K562 (cell line): Measurements from ENCODE around the gene BCAS3. TPM values are rescaled to one million over a fixed set of nuclear protein-coding genes. Genes with fewer than 3 reads are reported as not detected.

Source experiments
- ATAC-seq: fragments of 200-7000 bp; cut with Tn5 transposase; 3 replicates; pipeline ENCODE4 v1.9.1; 2020; ENCODE audit warnings: moderate library complexity
- BruUV-seq: library from RNA; stranded (reverse); fragments of 400-500 nt; replicated peaks from 2 replicates; lab custom pipeline; 2021; lab: Mats Ljungman, UMichigan
- CTCF ChIA-PET: fragments of 300-600 bp; formaldehyde crosslinking; extraction: SDS; loops from one replicate; lab custom pipeline; 2021; ENCODE audit warnings: low intra/inter-chr PET ratio; lab: Yijun Ruan, JAX
- POLR2A ChIA-PET: fragments of 300-600, 350-650 bp; sonication (Branson Sonifier 250); formaldehyde crosslinking; extraction: SDS; loops from one replicate; lab custom pipeline; 2021; ENCODE audit warnings: antibody characterized with exemption, inconsistent platforms; lab: Yijun Ruan, JAX
- DNase-seq, 4 experiments: peaks; one replicate each; pipeline versions ENCODE4 v3.0.0 to v3.0.0-alpha.2; 2011 to 2018; ENCODE audit warnings: low spot score in 3 of 4, mixed read lengths in 3 of 4; ENCODE audit errors: extremely low read depth in 1 of 4
- FAIRE-seq: peaks from 2 replicates; lab custom pipeline; 2011; peaks lifted over from hg19 to GRCh38; lab: Jason Lieb, UNC
- H2AFZ ChIP-seq: 2 replicates; pipeline ENCODE4 v1.6.0; 2011; ENCODE audit warnings: low read depth, low read length, control low read depth, inconsistent platforms
- H3K27ac ChIP-seq: fragments of 200-600 bp; 3 replicates; pipeline ENCODE4 v1.8.0; 2011; ENCODE audit warnings: low read depth, mild to moderate bottlenecking, control low read depth, inconsistent platforms, low read length, moderate library complexity, mixed read lengths; ENCODE audit errors: extremely low read depth
- H3K27me3 ChIP-seq, 2 experiments: fragments of 300-600 bp in 1 of 2; 2 replicates in 1 of 2; 3 replicates in 1 of 2; pipeline versions ENCODE4 v1.6.0 to v1.8.0; 2011; ENCODE audit warnings: inconsistent platforms in 2 of 2, low read length in 2 of 2, mild to moderate bottlenecking in 1 of 2, mixed read lengths in 1 of 2, moderate library complexity in 1 of 2; ENCODE audit not compliant: control insufficient read depth in 2 of 2, insufficient read depth in 2 of 2
- H3K36me3 ChIP-seq: fragments of 300-600 bp; 3 replicates; pipeline ENCODE4 v1.8.0; 2011; ENCODE audit warnings: mild to moderate bottlenecking, low read length, inconsistent platforms; ENCODE audit not compliant: control insufficient read depth, insufficient read depth
- H3K4me1 ChIP-seq, 2 experiments: fragments of 200-600 bp in 1 of 2; replicated peaks in 1 of 2; 2 replicates in 1 of 2; 3 replicates in 1 of 2; pipeline versions ENCODE4 v1.5.1 to v1.8.0; 2011; ENCODE audit warnings: inconsistent platforms in 2 of 2, low read length in 2 of 2, mild to moderate bottlenecking in 1 of 2, mixed read lengths in 1 of 2, moderate library complexity in 1 of 2; ENCODE audit not compliant: control insufficient read depth in 2 of 2, insufficient read depth in 2 of 2
- H3K4me2 ChIP-seq: 2 replicates; pipeline ENCODE4 v1.6.1; 2011; ENCODE audit warnings: low read length, control low read depth, inconsistent platforms, mixed read lengths; ENCODE audit not compliant: insufficient read depth
- H3K4me3 ChIP-seq: fragments of 200-600 bp; sonication (generic), shearing (Covaris generic); 2 replicates; pipeline ENCODE4 v1.5.1; 2016; ENCODE audit warnings: control low read depth, inconsistent platforms
- H3K79me2 ChIP-seq: fragments of 200-600 bp; 3 replicates; pipeline ENCODE4 v1.8.0; 2011; ENCODE audit warnings: low read length, inconsistent platforms; ENCODE audit not compliant: control insufficient read depth, insufficient read depth
- H3K9ac ChIP-seq, 2 experiments: 2 replicates each; pipeline versions ENCODE4 v1.6.0 to v1.6.1; 2011; ENCODE audit warnings: low read depth in 2 of 2, low read length in 2 of 2, control low read depth in 1 of 2, inconsistent platforms in 1 of 2, mild to moderate bottlenecking in 1 of 2, mixed read lengths in 1 of 2; ENCODE audit not compliant: insufficient read depth in 1 of 2
- H3K9me1 ChIP-seq: one replicate; pipeline ENCODE4 v1.6.0; 2011; ENCODE audit warnings: inconsistent platforms, mild to moderate bottlenecking, low read length, moderate library complexity; ENCODE audit not compliant: control insufficient read depth, insufficient read depth
- H3K9me3 ChIP-seq: replicated peaks from 2 replicates; pipeline ENCODE4 v1.5.1; 2011; ENCODE audit warnings: low read depth, low read length, inconsistent platforms; ENCODE audit not compliant: control insufficient read depth, insufficient read depth
- H4K20me1 ChIP-seq: replicated peaks from 2 replicates; pipeline ENCODE4 v1.6.1; 2011; ENCODE audit warnings: low read length, inconsistent platforms, mixed read lengths; ENCODE audit not compliant: control insufficient read depth, insufficient read depth
- AFF1 ChIP-seq, 2 experiments: fragments of 450-650 bp; IDR thresholded peaks; 2 replicates each; pipeline ENCODE4 v1.6.1; 2018; ENCODE audit warnings: mild to moderate bottlenecking in 2 of 2, low read depth in 1 of 2; ENCODE audit not compliant: partially characterized antibody in 2 of 2
- ASH1L ChIP-seq: fragments of 450-650 bp; IDR thresholded peaks from 2 replicates; pipeline ENCODE4 v1.6.1; 2018; ENCODE audit warnings: borderline replicate concordance, mild to moderate bottlenecking, low read depth; ENCODE audit not compliant: partially characterized antibody
- C11orf30 ChIP-seq: fragments of 450-650 bp; IDR thresholded peaks from 2 replicates; pipeline ENCODE4 v1.6.1; 2016; ENCODE audit warnings: low read depth, mild to moderate bottlenecking
- CAMTA2 ChIP-seq: fragments of 250-450 bp; sonication (Bioruptor Pico); conservative IDR thresholded peaks from 2 replicates; pipeline ENCODE4 v1.5.1; 2022
- CREB5 ChIP-seq: fragments of 250-450 bp; sonication (Bioruptor Pico); IDR thresholded peaks from 2 replicates; pipeline ENCODE4 v1.5.0; 2020; ENCODE audit warnings: mild to moderate bottlenecking
- KDM2B ChIP-seq: fragments of 250-450 bp; sonication (Bioruptor Pico); IDR thresholded peaks from 2 replicates; pipeline ENCODE4 v1.8.0; 2021; ENCODE audit warnings: mild to moderate bottlenecking, moderate library complexity
- KLF13 ChIP-seq: fragments of 450-650 bp; IDR thresholded peaks from 2 replicates; pipeline ENCODE4 v1.6.1; 2016; ENCODE audit warnings: missing genetic modification characterization, low read depth, mild to moderate bottlenecking, missing compliant biosample characterization, moderate library complexity, borderline replicate concordance
- RCOR1 ChIP-seq, 2 experiments: IDR thresholded peaks; 2 replicates each; pipeline ENCODE4 v1.6.1; 2012; ENCODE audit warnings: low read depth in 2 of 2, low read length in 2 of 2, borderline replicate concordance in 1 of 2, improper control_type of control experiment in 1 of 2
- TSC22D4 ChIP-seq: fragments of 450-650 bp; IDR thresholded peaks from 2 replicates; pipeline ENCODE4 v1.6.1; 2016; ENCODE audit warnings: missing genetic modification characterization, missing biosample characterization, control low read depth
- XRCC4 ChIP-seq: IDR thresholded peaks from one replicate; pipeline ENCODE4 v1.6.1; 2011; ENCODE audit not compliant: insufficient read depth, insufficient read length; ENCODE audit errors: extremely low read depth
- ZBTB9 ChIP-seq: fragments of 450-650 bp; formaldehyde crosslinking; IDR thresholded peaks from 2 replicates; pipeline ENCODE4 v1.4.0; 2020; ENCODE audit warnings: mild to moderate bottlenecking, moderate library complexity
- ZNF232 ChIP-seq: sonication (generic); formaldehyde crosslinking; IDR thresholded peaks from 2 replicates; pipeline ENCODE4 v1.8.0; 2022; ENCODE audit warnings: mild to moderate bottlenecking, missing genetic modification reagents
- ZNF785 ChIP-seq: fragments of 250-450 bp; sonication (Bioruptor Pico); IDR thresholded peaks from 2 replicates; pipeline ENCODE4 v1.4.0; 2020; ENCODE audit warnings: mild to moderate bottlenecking
- ZZZ3 ChIP-seq: fragments of 450-650 bp; IDR thresholded peaks from 2 replicates; pipeline ENCODE4 v1.6.1; 2016; ENCODE audit warnings: antibody characterized with exemption, mild to moderate bottlenecking, moderate library complexity
- WGBS: fragments of 100-300 bp; shearing (Covaris generic); methylation state at CpG from one replicate; pipeline ENCODE4 v1.1.6; 2016; ENCODE audit warnings: low coverage, mixed read lengths; ENCODE audit not compliant: insufficient coverage; ENCODE audit errors: missing lambda C conversion rate; 5-methylcytosine and 5-hydroxymethylcytosine counted together
- in situ Hi-C: fragments of 300-500 bp; cut with MboI; formaldehyde crosslinking; loops from 4 replicates; pipeline ENCODE4 v1.15.0; 2018; ENCODE audit warnings: inconsistent platforms, mixed read lengths
- intact Hi-C: fragments of 100-400 bp; cut with micrococcal nuclease; formaldehyde crosslinking; loops from 2 replicates; pipeline ENCODE4 v1.14.2; 2022
- polyA plus RNA-seq, 8 experiments: library from polyadenylated mRNA; depleted of rRNA in 4 of 8; stranded (reverse) in 5 of 8; unstranded in 3 of 8; fragments of >200 nt; fragmentation: Nextera tagmentation in 2 of 8; fragmentation: Illumina TruSeq in 1 of 8; extraction: Ambion mirVana in 2 of 8; extraction: Trizol in 1 of 8; gene quantifications; 2 replicates each; pipeline versions ENCODE4 v1.2.1 to v1.2.3, GENCODE V29; 2011 to 2014; ENCODE audit warnings: inconsistent platforms in 1 of 8, missing spikeins in 1 of 8
- total RNA-seq, 7 experiments: library from RNA; depleted of rRNA in 6 of 7; stranded (reverse); fragments of >200 nt in 6 of 7; fragmentation: Illumina TruSeq in 2 of 7; extraction: Trizol in 2 of 7; gene quantifications; 2 replicates each; pipeline versions ENCODE4 v1.2.1 to v1.2.3, GENCODE V29; 2011 to 2021; ENCODE audit warnings: low replicate concordance in 1 of 7

Gene BCAS3
- total and polyA plus RNA-seq, 9 of the 15 experiments (the other 6 are each of a cell fraction or from before 2014, with no cell fraction given), result 1.9 to 5.5 (median 3.5) TPM

- no peak overlapping the region for H3K4me2 ChIP-seq
- POLR2A ChIA-PET, result no interaction called here
- no peaks in the 10 kb centered on the region for H3K4me1 ChIP-seq
- no peaks in the 10 kb centered on the region for H4K20me1 ChIP-seq
- CTCF ChIA-PET, result no interaction called here
- H3K9me1 ChIP-seq, result no peaks in the 10 kb centered on the region
- H3K36me3 ChIP-seq, result no peaks in the 10 kb centered on the region
- H3K27me3 ChIP-seq, result peaks cover 4 to 5% of the 10 kb centered on the region in 2 experiments; a peak in 2 of 5 replicates
- no TSS peak for BruUV-seq
- H3K27ac ChIP-seq, result no peak overlapping the region
- FAIRE-seq, result no peak
- in situ Hi-C loops (no loop called here), intact Hi-C loops (no loop called here)
- no peak overlapping the region for H3K9ac ChIP-seq
- no peak overlapping the region for H2AFZ ChIP-seq
- no peak for DNase-seq
- no peak overlapping the region for H3K4me3 ChIP-seq
- no peak for ATAC-seq
- H3K79me2 ChIP-seq, result no peaks in the 10 kb centered on the region
- TF ChIP-seq CAMTA2 (CRISPR knock-in tag), result no peak
- TF ChIP-seq RCOR1 (IDR thresholded peaks at IDR 0.05; ENCODE audit: borderline replicate concordance in 1 of 2, low read depth in 2 of 2, low read length in 2 of 2), result no peak
- no peak for TF ChIP-seq ZNF232 (CRISPR knock-in tag)
- no peak for TF ChIP-seq TSC22D4 (tag)
- TF ChIP-seq C11orf30, result no peak
- no peak for TF ChIP-seq ZBTB9 (CRISPR knock-in tag)
- TF ChIP-seq XRCC4, result no peak
- TF ChIP-seq AFF1 (IDR thresholded peaks at IDR 0.05; ENCODE audit: low read depth in 1 of 2, partially characterized antibody in 2 of 2), result no peak
- TF ChIP-seq ZNF785, result no peak
- no peak for TF ChIP-seq CREB5 (CRISPR knock-in tag)
- TF ChIP-seq KLF13, result no peak
- no peak for TF ChIP-seq ZZZ3
- no peak for TF ChIP-seq KDM2B (CRISPR knock-in tag)
- no peak for TF ChIP-seq ASH1L
- H3K9me3 ChIP-seq, result no peaks in the 10 kb centered on the region
- WGBS, result 0% methylated on average over 6 of the region's 6 CpGs
Observed at GRCh38 chr17:60845012-60845411, 167.4 kb downstream of the BCAS3 start.
